Putamen (tissue), 1 donor: ENCODE results near the gene NT5M.

Source experiments
- DNase-seq: peaks from one replicate; pipeline ENCODE4 v3.0.0-alpha.2; 2016; ENCODE audit warnings: low spot score

The NT5M gene

GRCh38 chr17:17343896-17344506, 40.8 kb downstream of the NT5M start:
- no peak for DNase-seq

GRCh38 chr17:17344507-17345293, 41.5 kb downstream of the NT5M start:
- no peak for DNase-seq

GRCh38 chr17:17345294-17345597, 42.1 kb downstream of the NT5M start:
- DNase-seq = no peak

GRCh38 chr17:17345686-17346427, 42.7 kb downstream of the NT5M start:
- no peak for DNase-seq

- DNase-seq = no peak
Observed at GRCh38 chr17:17346428-17347233, 43.5 kb downstream of the NT5M start.

GRCh38 chr17:17347234-17347955, 44.2 kb downstream of the NT5M start:
- no peak for DNase-seq

GRCh38 chr17:17347956-17348871, 45.0 kb downstream of the NT5M start:
- no peak for DNase-seq

- DNase-seq = no peak
Observed at GRCh38 chr17:17348872-17349723, 45.9 kb downstream of the NT5M start.

- no peak for DNase-seq
Observed at GRCh38 chr17:17349724-17350106, 46.5 kb downstream of the NT5M start.

GRCh38 chr17:17350491-17351355, 47.5 kb downstream of the NT5M start:
- DNase-seq = no peak

- DNase-seq = no peak
Observed at GRCh38 chr17:17351356-17351891, 48.3 kb downstream of the NT5M start.

GRCh38 chr17:17351901-17352781, 49.0 kb downstream of the NT5M start:
- DNase-seq = no peak

- no peak for DNase-seq
Observed at GRCh38 chr17:17352836-17353624, 49.9 kb downstream of the NT5M start.

GRCh38 chr17:17353625-17354484, 50.7 kb downstream of the NT5M start:
- DNase-seq = no peak

GRCh38 chr17:17354560-17355349, 51.6 kb downstream of the NT5M start:
- peak; percentile 45 for DNase-seq
